CD14-positive monocyte (primary cell): ENCODE measurements around the gene ABI1. TPM values are rescaled to one million over a fixed set of nuclear protein-coding genes. Genes with fewer than 3 reads are reported as not detected.

ENCODE experiments used
- DNase-seq, 3 donors: peaks; one replicate each; pipeline ENCODE4 v3.0.0-alpha.2; 2011 to 2022
- H2AFZ ChIP-seq: 2 replicates; pipeline ENCODE4 v1.6.0; 2012; ENCODE audit warnings: mild to moderate bottlenecking, low read depth, low read length, inconsistent platforms; ENCODE audit not compliant: insufficient read depth, poor library complexity, severe bottlenecking
- H3K27ac ChIP-seq, 2 donors: 1 replicate in 1 of 2; 2 replicates in 1 of 2; pipeline ENCODE4 v1.5.1; 2012 to 2013; ENCODE audit warnings: low read length in 2 of 2, control low read depth in 1 of 2, inconsistent platforms in 1 of 2, low read depth in 1 of 2, mild to moderate bottlenecking in 1 of 2
- H3K27me3 ChIP-seq, 2 donors: one replicate each; pipeline versions ENCODE4 v1.6.0 to v1.6.1; 2011 to 2013; ENCODE audit warnings: low read length in 2 of 2; ENCODE audit not compliant: control insufficient read depth in 2 of 2, insufficient read depth in 2 of 2
- H3K36me3 ChIP-seq, 2 donors: replicated peaks in 1 of 2; 1 replicate in 1 of 2; 2 replicates in 1 of 2; pipeline versions ENCODE4 v1.5.1 to v1.6.1; 2012 to 2013; ENCODE audit warnings: low read length in 2 of 2, control low read depth in 1 of 2, inconsistent platforms in 1 of 2, mild to moderate bottlenecking in 1 of 2; ENCODE audit not compliant: insufficient read depth in 2 of 2, control insufficient read depth in 1 of 2
- H3K4me1 ChIP-seq, 2 donors: 1 replicate in 1 of 2; 2 replicates in 1 of 2; pipeline versions ENCODE4 v1.5.1 to v1.6.1; 2012 to 2013; ENCODE audit warnings: low read length in 2 of 2, control low read depth in 1 of 2, inconsistent platforms in 1 of 2, mild to moderate bottlenecking in 1 of 2, moderate library complexity in 1 of 2; ENCODE audit not compliant: insufficient read depth in 2 of 2, control insufficient read depth in 1 of 2
- H3K4me2 ChIP-seq: replicated peaks from 2 replicates; pipeline ENCODE3; 2012; ENCODE audit warnings: low read length, moderate library complexity, mild to moderate bottlenecking; ENCODE audit not compliant: poor library complexity, severe bottlenecking; ENCODE audit errors: extremely low read depth
- H3K4me3 ChIP-seq, 3 experiments: fragments of 200-600 bp in 1 of 3; sonication (generic) in 1 of 3; replicated peaks in 1 of 3; 1 replicate in 2 of 3; 2 replicates in 1 of 3; pipeline ENCODE4 v1.5.1; 2011 to 2013; ENCODE audit warnings: low read length in 3 of 3, mild to moderate bottlenecking in 3 of 3, control low read depth in 2 of 3, low read depth in 2 of 3, inconsistent platforms in 1 of 3, moderate library complexity in 1 of 3
- H3K79me2 ChIP-seq: 2 replicates; pipeline ENCODE4 v1.6.0; 2012; ENCODE audit warnings: mild to moderate bottlenecking, control low read depth, inconsistent platforms, low read length, moderate library complexity; ENCODE audit not compliant: insufficient read depth
- H3K9ac ChIP-seq: 2 replicates; pipeline ENCODE4 v1.6.0; 2017; ENCODE audit warnings: low read length, mild to moderate bottlenecking; ENCODE audit not compliant: insufficient read depth, poor library complexity, severe bottlenecking
- H3K9me3 ChIP-seq, 2 donors: replicated peaks in 1 of 2; 1 replicate in 1 of 2; 2 replicates in 1 of 2; pipeline versions ENCODE4 v1.5.1 to v1.6.1; 2012 to 2013; ENCODE audit warnings: low read length in 2 of 2, control low read depth in 1 of 2; ENCODE audit not compliant: control insufficient read depth in 1 of 2, insufficient read depth in 1 of 2
- H4K20me1 ChIP-seq: 2 replicates; pipeline ENCODE4 v1.6.0; 2012; ENCODE audit warnings: mild to moderate bottlenecking, low read length, control low read depth, moderate library complexity; ENCODE audit not compliant: insufficient read depth
- H3K27ac Mint-ChIP-seq, 7 donors: one replicate each; pipeline ENCODE4 v1.8.0; 2020; ENCODE audit warnings: mild to moderate bottlenecking in 7 of 7, mixed read lengths in 7 of 7, moderate library complexity in 6 of 7, inconsistent platforms in 2 of 7
- H3K27me3 Mint-ChIP-seq, 3 donors: one replicate each; pipeline ENCODE4 v1.8.0; 2021 to 2022; ENCODE audit warnings: low read depth in 3 of 3, mild to moderate bottlenecking in 3 of 3, mixed read lengths in 3 of 3, moderate library complexity in 3 of 3, inconsistent platforms in 1 of 3
- H3K36me3 Mint-ChIP-seq, 2 donors: one replicate each; pipeline ENCODE4 v1.8.0; 2020; ENCODE audit warnings: mixed read lengths in 2 of 2, inconsistent platforms in 1 of 2, mild to moderate bottlenecking in 1 of 2
- H3K4me1 Mint-ChIP-seq: one replicate; pipeline ENCODE4 v1.8.0; 2020; ENCODE audit warnings: mild to moderate bottlenecking, mixed read lengths
- H3K4me3 Mint-ChIP-seq, 2 donors: one replicate each; pipeline ENCODE4 v1.8.0; 2020; ENCODE audit warnings: mild to moderate bottlenecking in 2 of 2, mixed read lengths in 2 of 2, moderate library complexity in 1 of 2
- H3K9me3 Mint-ChIP-seq, 7 donors: one replicate each; pipeline ENCODE4 v1.8.0; 2020 to 2022; ENCODE audit warnings: mixed read lengths in 7 of 7, mild to moderate bottlenecking in 6 of 7, moderate library complexity in 6 of 7, inconsistent platforms in 2 of 7
- WGBS: methylation state at CpG from one replicate; pipeline ENCODE4 v1.1.5; 2013; ENCODE audit warnings: missing lambda C conversion rate; ENCODE audit not compliant: insufficient coverage; 5-methylcytosine and 5-hydroxymethylcytosine counted together
- intact Hi-C, 2 donors: fragments of 100-400 bp; cut with micrococcal nuclease; formaldehyde crosslinking; loops; one replicate each; pipeline versions ENCODE4 v1.15.0 to v1.15.1; 2023
- polyA plus RNA-seq, 3 donors: library from polyadenylated mRNA; depleted of rRNA in 1 of 3; unstranded in 2 of 3; stranded (reverse) in 1 of 3; fragments of 300-500 nt in 2 of 3; fragments of >200 nt in 1 of 3; fragmentation: Illumina TruSeq in 2 of 3; gene quantifications; 1 replicate in 2 of 3; 2 replicates in 1 of 3; pipeline ENCODE4 v1.2.3, GENCODE V29; 2012 to 2021
- TF ChIP-seq, protein P1 (sequence below): fragments of 200-600 bp; IDR thresholded peaks from one replicate; pipeline ENCODE4 v1.8.0; 2022; ENCODE audit warnings: antibody characterized with exemption, mild to moderate bottlenecking

Gene ABI1
- polyA plus RNA-seq, 3 donors, result 39.8 to 77.2 (median 61.5) TPM

DNA sequence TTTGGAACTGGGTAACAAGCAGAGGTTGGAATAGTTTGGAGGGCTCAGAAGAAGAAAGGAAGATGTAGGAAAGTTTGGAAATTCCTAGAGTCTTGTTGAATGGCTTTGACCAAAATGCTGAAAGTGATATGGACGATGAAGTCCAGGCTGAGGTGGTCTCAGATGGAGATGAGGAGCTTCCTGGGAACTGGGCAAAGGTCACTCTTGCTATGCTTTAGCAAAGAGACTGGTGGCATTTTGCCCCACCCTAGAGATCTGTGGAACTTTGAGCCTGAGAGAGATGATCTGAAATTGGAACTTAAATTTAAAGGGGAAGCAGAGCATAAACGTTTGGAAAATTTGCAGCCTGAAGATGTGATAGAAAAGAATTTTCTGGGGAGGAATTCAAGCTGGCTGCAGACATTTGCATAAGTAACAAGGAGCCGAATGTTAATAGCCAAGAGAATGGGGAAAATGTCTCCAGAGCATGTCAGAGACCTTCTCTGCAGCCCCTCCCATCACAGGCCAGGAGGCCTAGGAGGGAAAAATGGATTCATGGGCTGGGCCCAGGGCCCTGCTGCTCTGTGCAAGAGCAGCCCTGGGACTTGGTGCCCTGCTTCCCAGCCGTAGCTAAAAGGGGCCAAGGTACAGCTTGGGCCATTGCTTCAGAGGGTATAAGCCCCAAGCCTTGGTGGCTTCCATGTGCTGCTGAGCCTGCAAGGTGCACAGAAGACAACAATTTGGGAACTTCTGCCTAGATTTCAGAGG, 159.7 kb downstream of the ABI1 start:
- no peak overlapping the region for H3K4me3 Mint-ChIP-seq
- H3K79me2 ChIP-seq, result peaks cover 80% of the 10 kb centered on the region

DNA sequence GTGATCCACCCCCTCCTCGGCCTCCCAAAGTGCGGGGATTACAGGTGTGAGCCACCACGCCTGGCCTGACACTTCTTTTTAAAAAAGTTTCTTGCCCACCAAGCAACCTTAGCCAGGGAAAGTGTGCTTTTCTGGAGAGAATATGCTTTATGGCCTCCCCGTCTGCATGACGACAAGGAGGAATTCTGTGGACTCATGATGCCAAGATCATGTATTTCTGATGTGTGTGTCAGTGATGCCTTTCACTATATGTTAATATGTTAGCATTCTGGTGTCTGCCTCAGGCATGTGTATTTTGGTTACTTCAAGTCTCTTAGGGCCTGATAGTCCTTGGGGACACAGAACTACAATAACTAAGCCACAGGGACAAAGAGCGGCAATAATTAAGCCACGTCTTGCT, 161.1 kb downstream of the ABI1 start:
- Mint-ChIP-seq H3K36me3 (peaks cover 9 to 35% of the 10 kb centered on the region in 2 donors), H3K4me1 (peaks cover 69% of the 10 kb centered on the region), H3K27me3 (no peaks in the 10 kb centered on the region), H3K4me3 (no peak overlapping the region), H3K27ac (peak overlapping the region in 4 of 7 donors; percentile 46 to 95 (median 70)), H3K9me3 (no peaks in the 10 kb centered on the region)
- Histone ChIP-seq H3K79me2 (peaks cover 70% of the 10 kb centered on the region), H3K9ac (no peak overlapping the region), H3K4me2 (no peak overlapping the region), H3K4me1 (peaks cover 49 to 58% of the 10 kb centered on the region in 2 donors), H3K27ac (peak overlapping the region in 1 of 2 donors; percentile 6), H3K36me3 (peaks cover 3 to 23% of the 10 kb centered on the region in 2 donors), H3K9me3 (no peaks in the 10 kb centered on the region), H2AFZ (no peak overlapping the region), H3K4me3 (no peak overlapping the region), H3K27me3 (no peaks in the 10 kb centered on the region), H4K20me1 (peaks cover 15% of the 10 kb centered on the region)
- intact Hi-C loops, result loop anchor here (10.0 kb wide), 2 partner anchors 95 to 165 kb away; partner anchors contain the start of gene ABI1 (in 2 of the 2)
- WGBS, result 90% methylated on average over 4 of the region's 7 CpGs
- TF ChIP-seq, protein P1, sequence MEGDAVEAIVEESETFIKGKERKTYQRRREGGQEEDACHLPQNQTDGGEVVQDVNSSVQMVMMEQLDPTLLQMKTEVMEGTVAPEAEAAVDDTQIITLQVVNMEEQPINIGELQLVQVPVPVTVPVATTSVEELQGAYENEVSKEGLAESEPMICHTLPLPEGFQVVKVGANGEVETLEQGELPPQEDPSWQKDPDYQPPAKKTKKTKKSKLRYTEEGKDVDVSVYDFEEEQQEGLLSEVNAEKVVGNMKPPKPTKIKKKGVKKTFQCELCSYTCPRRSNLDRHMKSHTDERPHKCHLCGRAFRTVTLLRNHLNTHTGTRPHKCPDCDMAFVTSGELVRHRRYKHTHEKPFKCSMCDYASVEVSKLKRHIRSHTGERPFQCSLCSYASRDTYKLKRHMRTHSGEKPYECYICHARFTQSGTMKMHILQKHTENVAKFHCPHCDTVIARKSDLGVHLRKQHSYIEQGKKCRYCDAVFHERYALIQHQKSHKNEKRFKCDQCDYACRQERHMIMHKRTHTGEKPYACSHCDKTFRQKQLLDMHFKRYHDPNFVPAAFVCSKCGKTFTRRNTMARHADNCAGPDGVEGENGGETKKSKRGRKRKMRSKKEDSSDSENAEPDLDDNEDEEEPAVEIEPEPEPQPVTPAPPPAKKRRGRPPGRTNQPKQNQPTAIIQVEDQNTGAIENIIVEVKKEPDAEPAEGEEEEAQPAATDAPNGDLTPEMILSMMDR, result no peak
- no peak for DNase-seq

More for the DNA sequence above, 159.7 kb downstream of the ABI1 start:
- peak overlapping the region in 4 of 7 donors; percentile 22 to 88 (median 50) for H3K27ac Mint-ChIP-seq
- H3K27me3 Mint-ChIP-seq, result no peaks in the 10 kb centered on the region
- Histone ChIP-seq H3K36me3 (peaks cover 3 to 34% of the 10 kb centered on the region in 2 donors), H3K4me3 (no peak overlapping the region), H3K4me1 (peaks cover 45 to 51% of the 10 kb centered on the region in 2 donors), H4K20me1 (peaks cover 15% of the 10 kb centered on the region), H3K9ac (no peak overlapping the region), H2AFZ (no peak overlapping the region), H3K4me2 (no peak overlapping the region), H3K9me3 (no peaks in the 10 kb centered on the region), H3K27ac (peak overlapping the region in 1 of 2 donors; percentile 47), H3K27me3 (no peaks in the 10 kb centered on the region)
- peaks cover 63% of the 10 kb centered on the region for H3K4me1 Mint-ChIP-seq
- peaks cover 16 to 44% of the 10 kb centered on the region in 2 donors for H3K36me3 Mint-ChIP-seq
- no peaks in the 10 kb centered on the region for H3K9me3 Mint-ChIP-seq
- 73% methylated on average over 3 of the region's 4 CpGs for WGBS
- intact Hi-C loops, result no loop called here
- TF ChIP-seq, protein P1, result no peak
- DNase-seq, result no peak
